Tibial artery (tissue), 4 donors: ENCODE data around the gene EMC1.
"Not testable (repeated sequence)": the region's sequence is repeated elsewhere in the genome, so short reads cannot be mapped to it uniquely, and the experiment has no call there.

Experiments used
- DNase-seq, 2 donors: peaks; one replicate each; pipeline ENCODE4 v3.0.0-alpha.2; 2019
- H3K27ac ChIP-seq, 2 donors: fragments of 200-600 bp; sonication (generic) in 1 of 2; 1 replicate in 1 of 2; 2 replicates in 1 of 2; pipeline ENCODE4 v1.5.1; 2018 to 2019; ENCODE audit warnings: mild to moderate bottlenecking in 1 of 2
- H3K27me3 ChIP-seq, 2 donors: fragments of 200-600 bp; sonication (generic) in 1 of 2; one replicate each; pipeline versions ENCODE4 v1.5.1 to v1.6.0; 2016 to 2019
- H3K36me3 ChIP-seq, 3 donors: fragments of 200-600 bp; sonication (generic) in 2 of 3; one replicate each; pipeline ENCODE4 v1.5.1; 2016 to 2019; ENCODE audit warnings: mild to moderate bottlenecking in 2 of 3
- H3K4me1 ChIP-seq, 4 donors: fragments of 200-600 bp; sonication (generic) in 2 of 4; 1 replicate in 3 of 4; 2 replicates in 1 of 4; pipeline ENCODE4 v1.5.1; 2016 to 2019
- H3K4me3 ChIP-seq, 2 donors: fragments of 200-600 bp; sonication (generic) in 1 of 2; 1 replicate in 1 of 2; 2 replicates in 1 of 2; pipeline ENCODE4 v1.5.1; 2018 to 2019; ENCODE audit warnings: mild to moderate bottlenecking in 2 of 2
- H3K9me3 ChIP-seq, 3 donors: fragments of 200-600 bp; sonication (generic) in 1 of 3; one replicate each; pipeline ENCODE4 v1.5.1; 2016 to 2019
- CTCF ChIP-seq, 2 experiments: fragments of 200-600 bp in 1 of 2; fragments of 450-650 bp in 1 of 2; IDR thresholded peaks; one replicate each; pipeline ENCODE4 v1.5.1; 2017 to 2019; ENCODE audit warnings: antibody characterized with exemption in 2 of 2, mild to moderate bottlenecking in 1 of 2, moderate library complexity in 1 of 2
- intact Hi-C: fragments of 100-400 bp; cut with DNase I; formaldehyde crosslinking; loops from one replicate; pipeline ENCODE4 v1.15.0; 2023; ENCODE audit warnings: low total_unique reads

EMC1 gene

GRCh38 chr1:19222573-19222972 is 28.8 kb downstream of the EMC1 start:
- H3K4me1 ChIP-seq: no peaks in the 10 kb centered on the region
- H3K27me3 ChIP-seq: no peaks in the 10 kb centered on the region
- no peak overlapping the region for H3K27ac ChIP-seq
- no peaks in the 10 kb centered on the region for H3K9me3 ChIP-seq
- DNase-seq: peak in 1 of 2 donors; percentile 43
- H3K4me3 ChIP-seq: no peak overlapping the region
- intact Hi-C loops: no loop called here
- no peak for TF ChIP-seq CTCF (IDR thresholded peaks at IDR 0.05)
- H3K36me3 ChIP-seq: peaks cover 54 to 100% (median 90%) of the 10 kb centered on the region in 3 donors

GRCh38 chr1:19220991-19221390 is 30.3 kb downstream of the EMC1 start:
- no peak for TF ChIP-seq CTCF (IDR thresholded peaks at IDR 0.05)

GRCh38 chr1:19220080-19220846 is 31.1 kb downstream of the EMC1 start:
- no peaks in the 10 kb centered on the region for H3K4me1 ChIP-seq
- no peak for TF ChIP-seq CTCF (IDR thresholded peaks at IDR 0.05)
- H3K27ac ChIP-seq: no peak overlapping the region
- no peaks in the 10 kb centered on the region for H3K9me3 ChIP-seq
- peak in 1 of 2 donors; percentile 24 for DNase-seq
- H3K27me3 ChIP-seq: no peaks in the 10 kb centered on the region
- no peak overlapping the region for H3K4me3 ChIP-seq
- H3K36me3 ChIP-seq: peaks cover 35 to 86% (median 67%) of the 10 kb centered on the region in 3 donors
- intact Hi-C loops: no loop called here

More at GRCh38 chr1:19220991-19221390, 30.3 kb downstream of the EMC1 start:
- peaks cover 40 to 93% (median 75%) of the 10 kb centered on the region in 3 donors for H3K36me3 ChIP-seq
- no peak for DNase-seq
- intact Hi-C loops: no loop called here
- no peaks in the 10 kb centered on the region for H3K9me3 ChIP-seq
- H3K27ac ChIP-seq: no peak overlapping the region
- H3K4me3 ChIP-seq: no peak overlapping the region
- no peaks in the 10 kb centered on the region for H3K27me3 ChIP-seq
- H3K4me1 ChIP-seq: no peaks in the 10 kb centered on the region

- H3K27ac ChIP-seq: no peak overlapping the region
Observed at GRCh38 chr1:19219451-19219850, 31.9 kb downstream of the EMC1 start.

GRCh38 chr1:19216585-19216984 is 34.7 kb downstream of the EMC1 start:
- H3K4me1 ChIP-seq: peaks cover 0 to 11% (median 4%) of the 10 kb centered on the region in 4 donors
- peaks cover 24 to 52% (median 42%) of the 10 kb centered on the region in 3 donors for H3K36me3 ChIP-seq

More at GRCh38 chr1:19219451-19219850, 31.9 kb downstream of the EMC1 start:
- Histone ChIP-seq H3K4me3 (no peak overlapping the region), H3K27me3 (no peaks in the 10 kb centered on the region), H3K4me1 (no peaks in the 10 kb centered on the region), H3K9me3 (no peaks in the 10 kb centered on the region), H3K36me3 (peaks cover 35 to 78% (median 59%) of the 10 kb centered on the region in 3 donors)
- peak in 1 of 2 donors; percentile 19 for DNase-seq
- TF ChIP-seq CTCF (IDR thresholded peaks at IDR 0.05): no peak
- intact Hi-C loops: no loop called here

GRCh38 chr1:19213580-19213979 is 37.7 kb downstream of the EMC1 start:
- Histone ChIP-seq H3K27me3 (no peaks in the 10 kb centered on the region), H3K9me3 (no peaks in the 10 kb centered on the region), H3K27ac (no peak overlapping the region), H3K4me1 (peaks cover 0 to 24% (median 16%) of the 10 kb centered on the region in 4 donors), H3K4me3 (no peak overlapping the region), H3K36me3 (peaks cover 2 to 22% (median 13%) of the 10 kb centered on the region in 3 donors)
- intact Hi-C loops: no loop called here
- no peak for DNase-seq
- no peak for TF ChIP-seq CTCF (IDR thresholded peaks at IDR 0.05)

More at GRCh38 chr1:19216585-19216984, 34.7 kb downstream of the EMC1 start:
- DNase-seq, intact Hi-C loops, H3K27me3 ChIP-seq, H3K9me3 ChIP-seq, H3K4me3 ChIP-seq, H3K27ac ChIP-seq: not testable (repeated sequence)
